ENCODE data around the gene PCDHGB4.

- TF ChIP-seq CTCF (IDR thresholded peaks at IDR 0.05; ENCODE audit: low read depth, low read length, poor library complexity, severe bottlenecking) (no peak), EZH2phosphoT487 (IDR thresholded peaks at IDR 0.05; ENCODE audit: borderline replicate concordance, low read length) (no peak)
Measured at GRCh38 chr5:141382469-141383294, 4.8 kb upstream of the PCDHGB4 start, which contains the start of gene PCDHGA7.

Measured in DOHH2 (cell line).